GM23338 (cell line): ENCODE measurements around the gene HMCN2. TPM values are rescaled to one million over a fixed set of nuclear protein-coding genes. Genes with fewer than 3 reads are reported as not detected.

Experiments used
- ATAC-seq: fragments of 200-7000 bp; cut with Tn5 transposase; 3 replicates; pipeline ENCODE4 v1.9.1; 2020
- DNase-seq: peaks from one replicate; pipeline ENCODE4 v3.0.0-alpha.2; 2015; ENCODE audit warnings: low spot score
- H2AFZ ChIP-seq: fragments of 200-600 bp; sonication (generic); 2 replicates; pipeline ENCODE4 v1.8.0; 2016; ENCODE audit warnings: antibody characterized with exemption, mild to moderate bottlenecking, moderate library complexity
- H3F3A ChIP-seq: fragments of 200-600 bp; sonication (generic); replicated peaks from 2 replicates; pipeline ENCODE4 v1.8.0; 2017; ENCODE audit warnings: antibody characterized with exemption, mixed run types, low read depth
- H3K27ac ChIP-seq: fragments of 200-600 bp; sonication (generic); 2 replicates; pipeline ENCODE4 v1.6.1; 2016; ENCODE audit warnings: low read depth
- H3K27me3 ChIP-seq: fragments of 200-600 bp; sonication (generic); 2 replicates; pipeline ENCODE4 v1.8.0; 2016; ENCODE audit warnings: mild to moderate bottlenecking, mixed run types, moderate library complexity; ENCODE audit not compliant: insufficient read depth
- H3K36me3 ChIP-seq: fragments of 200-600 bp; sonication (generic); 2 replicates; pipeline ENCODE4 v1.8.0; 2016; ENCODE audit warnings: mild to moderate bottlenecking; ENCODE audit not compliant: insufficient read depth
- H3K4me1 ChIP-seq: fragments of 200-600 bp; sonication (generic); 2 replicates; pipeline ENCODE4 v1.8.0; 2016; ENCODE audit warnings: mild to moderate bottlenecking, moderate library complexity; ENCODE audit not compliant: insufficient read depth
- H3K4me2 ChIP-seq: fragments of 200-600 bp; sonication (generic); 2 replicates; pipeline ENCODE4 v1.7.1; 2017; ENCODE audit warnings: mixed run types
- H3K4me3 ChIP-seq: fragments of 200-600 bp; sonication (generic); 2 replicates; pipeline ENCODE4 v1.6.1; 2016; ENCODE audit warnings: mixed run types
- H3K79me2 ChIP-seq: fragments of 200-600 bp; sonication (generic); replicated peaks from 2 replicates; pipeline ENCODE4 v1.8.0; 2017; ENCODE audit warnings: mild to moderate bottlenecking; ENCODE audit not compliant: insufficient read depth
- H3K9me2 ChIP-seq: fragments of 200-600 bp; sonication (generic); 2 replicates; pipeline ENCODE4 v1.8.0; 2017; ENCODE audit not compliant: insufficient read depth
- H4K20me1 ChIP-seq: fragments of 200-600 bp; sonication (generic); replicated peaks from 2 replicates; pipeline ENCODE4 v1.8.0; 2017; ENCODE audit warnings: mild to moderate bottlenecking; ENCODE audit not compliant: insufficient read depth
- H3K27ac Mint-ChIP-seq: 2 replicates; pipeline ENCODE4 v1.8.0; 2020; ENCODE audit warnings: inconsistent platforms, mild to moderate bottlenecking, moderate library complexity, mixed read lengths
- H3K27me3 Mint-ChIP-seq: 3 replicates; pipeline ENCODE4 v1.8.0; 2022; ENCODE audit warnings: low read depth, mild to moderate bottlenecking, moderate library complexity, mixed read lengths, inconsistent platforms; ENCODE audit not compliant: insufficient read depth, poor library complexity
- H3K36me3 Mint-ChIP-seq: 3 replicates; pipeline ENCODE4 v1.8.0; 2021; ENCODE audit warnings: low read depth, mild to moderate bottlenecking, inconsistent platforms, moderate library complexity, mixed read lengths
- H3K4me1 Mint-ChIP-seq: 3 replicates; pipeline ENCODE4 v1.8.0; 2020; ENCODE audit warnings: mild to moderate bottlenecking, inconsistent platforms, mixed read lengths
- H3K4me3 Mint-ChIP-seq: 3 replicates; pipeline ENCODE4 v1.8.0; 2021; ENCODE audit warnings: moderate library complexity, mild to moderate bottlenecking, inconsistent platforms, mixed read lengths
- H3K9me3 Mint-ChIP-seq: 3 replicates; pipeline ENCODE4 v1.8.0; 2020; ENCODE audit warnings: moderate library complexity, mild to moderate bottlenecking, inconsistent platforms, mixed read lengths
- ETS1 ChIP-seq: IDR thresholded peaks from 2 replicates; pipeline ENCODE4 v1.6.1; 2016; ENCODE audit warnings: antibody characterized with exemption
- EZH2 ChIP-seq: fragments of 200-600 bp; sonication (generic); IDR thresholded peaks from one replicate; pipeline ENCODE4 v1.8.0; 2017; ENCODE audit warnings: antibody characterized with exemption, mild to moderate bottlenecking, low read depth; ENCODE audit not compliant: unreplicated experiment
- EZH2phosphoT487 ChIP-seq: fragments of 200-600 bp; sonication (generic); IDR thresholded peaks from one replicate; pipeline ENCODE4 v1.8.1; 2018; ENCODE audit warnings: antibody characterized with exemption; ENCODE audit not compliant: unreplicated experiment
- JUNB ChIP-seq: IDR thresholded peaks from one replicate; pipeline ENCODE4 v1.6.1; 2016; ENCODE audit warnings: antibody characterized with exemption; ENCODE audit not compliant: unreplicated experiment
- NANOG ChIP-seq: IDR thresholded peaks from 2 replicates; pipeline ENCODE4 v1.6.1; 2016; ENCODE audit warnings: antibody characterized with exemption, borderline replicate concordance
- POLR2AphosphoS5 ChIP-seq: IDR thresholded peaks from 2 replicates; pipeline ENCODE4 v1.6.1; 2016; ENCODE audit warnings: antibody characterized with exemption, low read depth
- ZNF331 ChIP-seq: fragments of 250-450 bp; sonication (Bioruptor Pico); IDR thresholded peaks from 2 replicates; pipeline ENCODE4 v1.5.0; 2020; ENCODE audit warnings: low read depth, mild to moderate bottlenecking, moderate library complexity
- ZNF462 ChIP-seq: fragments of 250-450 bp; sonication (Bioruptor Pico); IDR thresholded peaks from 2 replicates; pipeline ENCODE4 v1.5.0; 2020; ENCODE audit warnings: mild to moderate bottlenecking, moderate library complexity
- polyA plus RNA-seq: library from polyadenylated mRNA; unstranded; fragments of >200 nt; fragmentation: Nextera tagmentation; extraction: Ambion mirVana; gene quantifications from 2 replicates; pipeline ENCODE4 v1.2.1, GENCODE V29; 2016
- total RNA-seq: library from RNA; depleted of rRNA; stranded (reverse); fragments of >200 nt; shearing (Covaris generic); gene quantifications from 2 replicates; pipeline ENCODE4 v1.2.3, GENCODE V29; 2014
- TF ChIP-seq, protein P1 (sequence below): IDR thresholded peaks from one replicate; pipeline ENCODE4 v1.6.1; 2018; ENCODE audit warnings: antibody characterized with exemption; ENCODE audit not compliant: unreplicated experiment
- TF ChIP-seq, protein P2 (sequence below), 2 experiments: fragments of 200-600 bp in 1 of 2; sonication (generic) in 1 of 2; conservative IDR thresholded peaks; 2 replicates each; pipeline versions ENCODE4 v1.5.1 to v1.6.1; 2016 to 2017; ENCODE audit warnings: antibody characterized with exemption in 2 of 2, low read depth in 2 of 2, mild to moderate bottlenecking in 2 of 2, moderate library complexity in 1 of 2

Gene HMCN2
- total and polyA plus RNA-seq, 2 experiments from 2014 or later, result 1.3 to 4.7 TPM

DNA sequence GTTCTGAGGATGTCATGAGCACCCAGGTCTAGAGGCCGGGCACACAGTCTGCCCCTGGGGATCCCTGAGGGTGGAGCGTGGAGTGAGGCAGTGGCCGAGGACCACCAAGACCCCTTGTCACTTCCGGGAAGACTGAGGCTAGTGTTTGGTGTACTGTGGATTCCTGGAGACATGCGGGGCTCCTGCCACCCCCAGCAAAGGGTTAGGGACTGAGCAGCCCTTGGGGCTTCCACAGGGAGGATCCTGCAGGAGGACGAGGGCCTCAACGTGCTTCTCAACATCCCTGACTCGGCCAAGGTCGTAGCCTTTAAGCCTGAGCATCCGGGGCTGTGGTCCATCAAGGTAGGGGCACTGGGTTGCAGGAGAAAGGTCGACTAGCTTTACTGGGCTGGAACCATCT is 29.9 kb downstream of the HMCN2 start:
- no peak overlapping the region for H3K27ac Mint-ChIP-seq
- H3K9me2 ChIP-seq, result no peaks in the 10 kb centered on the region; the same call in 1 of the 2 replicates
- no peak for DNase-seq
- peaks cover 14% of the 10 kb centered on the region for H3K4me1 Mint-ChIP-seq
- no peak overlapping the region for H2AFZ ChIP-seq
- no peak overlapping the region for H3K4me3 Mint-ChIP-seq
- no peaks in the 10 kb centered on the region for H3K4me1 ChIP-seq
- no peak overlapping the region for H3K4me2 ChIP-seq
- no peaks in the 10 kb centered on the region for H3F3A ChIP-seq
- ATAC-seq, result no peak
- peaks cover 3% of the 10 kb centered on the region for H3K27me3 Mint-ChIP-seq
- TF ChIP-seq JUNB, result no peak
- TF ChIP-seq ZNF462 (CRISPR knock-in tag), result no peak
- TF ChIP-seq ZNF331, result no peak
- TF ChIP-seq ETS1, result no peak
- TF ChIP-seq NANOG, result no peak
- no peak for TF ChIP-seq POLR2AphosphoS5
- TF ChIP-seq, protein P1, sequence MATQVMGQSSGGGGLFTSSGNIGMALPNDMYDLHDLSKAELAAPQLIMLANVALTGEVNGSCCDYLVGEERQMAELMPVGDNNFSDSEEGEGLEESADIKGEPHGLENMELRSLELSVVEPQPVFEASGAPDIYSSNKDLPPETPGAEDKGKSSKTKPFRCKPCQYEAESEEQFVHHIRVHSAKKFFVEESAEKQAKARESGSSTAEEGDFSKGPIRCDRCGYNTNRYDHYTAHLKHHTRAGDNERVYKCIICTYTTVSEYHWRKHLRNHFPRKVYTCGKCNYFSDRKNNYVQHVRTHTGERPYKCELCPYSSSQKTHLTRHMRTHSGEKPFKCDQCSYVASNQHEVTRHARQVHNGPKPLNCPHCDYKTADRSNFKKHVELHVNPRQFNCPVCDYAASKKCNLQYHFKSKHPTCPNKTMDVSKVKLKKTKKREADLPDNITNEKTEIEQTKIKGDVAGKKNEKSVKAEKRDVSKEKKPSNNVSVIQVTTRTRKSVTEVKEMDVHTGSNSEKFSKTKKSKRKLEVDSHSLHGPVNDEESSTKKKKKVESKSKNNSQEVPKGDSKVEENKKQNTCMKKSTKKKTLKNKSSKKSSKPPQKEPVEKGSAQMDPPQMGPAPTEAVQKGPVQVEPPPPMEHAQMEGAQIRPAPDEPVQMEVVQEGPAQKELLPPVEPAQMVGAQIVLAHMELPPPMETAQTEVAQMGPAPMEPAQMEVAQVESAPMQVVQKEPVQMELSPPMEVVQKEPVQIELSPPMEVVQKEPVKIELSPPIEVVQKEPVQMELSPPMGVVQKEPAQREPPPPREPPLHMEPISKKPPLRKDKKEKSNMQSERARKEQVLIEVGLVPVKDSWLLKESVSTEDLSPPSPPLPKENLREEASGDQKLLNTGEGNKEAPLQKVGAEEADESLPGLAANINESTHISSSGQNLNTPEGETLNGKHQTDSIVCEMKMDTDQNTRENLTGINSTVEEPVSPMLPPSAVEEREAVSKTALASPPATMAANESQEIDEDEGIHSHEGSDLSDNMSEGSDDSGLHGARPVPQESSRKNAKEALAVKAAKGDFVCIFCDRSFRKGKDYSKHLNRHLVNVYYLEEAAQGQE, result no peak
- no peak for TF ChIP-seq EZH2phosphoT487
- no peak for TF ChIP-seq EZH2
- TF ChIP-seq, protein P2, sequence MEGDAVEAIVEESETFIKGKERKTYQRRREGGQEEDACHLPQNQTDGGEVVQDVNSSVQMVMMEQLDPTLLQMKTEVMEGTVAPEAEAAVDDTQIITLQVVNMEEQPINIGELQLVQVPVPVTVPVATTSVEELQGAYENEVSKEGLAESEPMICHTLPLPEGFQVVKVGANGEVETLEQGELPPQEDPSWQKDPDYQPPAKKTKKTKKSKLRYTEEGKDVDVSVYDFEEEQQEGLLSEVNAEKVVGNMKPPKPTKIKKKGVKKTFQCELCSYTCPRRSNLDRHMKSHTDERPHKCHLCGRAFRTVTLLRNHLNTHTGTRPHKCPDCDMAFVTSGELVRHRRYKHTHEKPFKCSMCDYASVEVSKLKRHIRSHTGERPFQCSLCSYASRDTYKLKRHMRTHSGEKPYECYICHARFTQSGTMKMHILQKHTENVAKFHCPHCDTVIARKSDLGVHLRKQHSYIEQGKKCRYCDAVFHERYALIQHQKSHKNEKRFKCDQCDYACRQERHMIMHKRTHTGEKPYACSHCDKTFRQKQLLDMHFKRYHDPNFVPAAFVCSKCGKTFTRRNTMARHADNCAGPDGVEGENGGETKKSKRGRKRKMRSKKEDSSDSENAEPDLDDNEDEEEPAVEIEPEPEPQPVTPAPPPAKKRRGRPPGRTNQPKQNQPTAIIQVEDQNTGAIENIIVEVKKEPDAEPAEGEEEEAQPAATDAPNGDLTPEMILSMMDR (conservative IDR thresholded peaks at IDR 0.05; ENCODE audit: low read depth in 2 of 2), result no peak
- H3K27ac ChIP-seq, result no peak overlapping the region
- H3K36me3 ChIP-seq, result no peaks in the 10 kb centered on the region
- no peaks in the 10 kb centered on the region; the same call in 1 of the 2 replicates for H4K20me1 ChIP-seq
- H3K4me3 ChIP-seq, result no peak overlapping the region
- no peaks in the 10 kb centered on the region for H3K9me3 Mint-ChIP-seq
- H3K36me3 Mint-ChIP-seq, result peaks cover 16% of the 10 kb centered on the region
- H3K79me2 ChIP-seq, result no peaks in the 10 kb centered on the region
- no peaks in the 10 kb centered on the region for H3K27me3 ChIP-seq
